ENCODE results near the gene ZBTB16. TPM values are rescaled to one million over a fixed set of nuclear protein-coding genes. Genes with fewer than 3 reads are reported as not detected.

ZBTB16 gene
- polyA plus RNA-seq, 1 donor from 2014 or later = 0.45 TPM

- Histone ChIP-seq H3K9ac (ENCODE audit: low read length) (no peak overlapping the region), H3K4me3 (ENCODE audit: low read length) (no peak overlapping the region), H3K27ac (ENCODE audit: low read length) (no peak overlapping the region), H3F3A (ENCODE audit: insufficient read depth, low read length, poor library complexity, severe bottlenecking) (no peaks in the 10 kb centered on the region), H4K20me1 (ENCODE audit: insufficient read depth) (no peaks in the 10 kb centered on the region), H2AFZ (ENCODE audit: low read depth, low read length) (no peak overlapping the region), H3K9me3 (ENCODE audit: low read length) (no peaks in the 10 kb centered on the region), H3K79me2 (replicated peaks; ENCODE audit: insufficient read depth, low read length) (no peaks in the 10 kb centered on the region), H3K27me3 (ENCODE audit: insufficient read depth, low read depth, low read length) (no peaks in the 10 kb centered on the region), H3K36me3 (ENCODE audit: insufficient read depth, low read length) (no peaks in the 10 kb centered on the region), H3K4me2 (ENCODE audit: low read length) (no peak overlapping the region), H3K9me2 (ENCODE audit: insufficient read depth, low read length) (no peaks in the 10 kb centered on the region)
- TF ChIP-seq REST (IDR thresholded peaks at IDR 0.05; ENCODE audit: borderline replicate concordance) (no peak), POLR2AphosphoS5 (IDR thresholded peaks at IDR 0.05) (no peak), CTCF (IDR thresholded peaks at IDR 0.05; ENCODE audit: poor library complexity, severe bottlenecking) (no peak), TAF1 (IDR thresholded peaks at IDR 0.05; ENCODE audit: low read depth) (no peak), RAD21 (conservative IDR thresholded peaks at IDR 0.05) (no peak), MXI1 (conservative IDR thresholded peaks at IDR 0.05; ENCODE audit: poor library complexity, severe bottlenecking) (no peak), EP300 (conservative IDR thresholded peaks at IDR 0.05; ENCODE audit: poor library complexity, severe bottlenecking) (no peak), SMC3 (conservative IDR thresholded peaks at IDR 0.05; ENCODE audit: poor library complexity) (no peak), EZH2 (IDR thresholded peaks at IDR 0.05; ENCODE audit: borderline replicate concordance, insufficient read depth, low read length, poor library complexity, severe bottlenecking) (no peak)
These were observed 231.9 kb downstream of the ZBTB16 start for GRCh38 chr11:114291381-114291780.

- H3K4me2 ChIP-seq (ENCODE audit: low read length) = no peak overlapping the region
- H2AFZ ChIP-seq (ENCODE audit: low read depth, low read length) = no peak overlapping the region
- H3F3A ChIP-seq (ENCODE audit: insufficient read depth, low read length, poor library complexity, severe bottlenecking) = no peaks in the 10 kb centered on the region
- no peaks in the 10 kb centered on the region for H3K9me2 ChIP-seq (ENCODE audit: insufficient read depth, low read length)
- no peaks in the 10 kb centered on the region for H3K36me3 ChIP-seq (ENCODE audit: insufficient read depth, low read length)
- H3K27me3 ChIP-seq (ENCODE audit: insufficient read depth, low read depth, low read length) = no peaks in the 10 kb centered on the region
- no peaks in the 10 kb centered on the region for H3K9me3 ChIP-seq (ENCODE audit: low read length)
- no peak overlapping the region for H3K9ac ChIP-seq (ENCODE audit: low read length)
- H4K20me1 ChIP-seq (ENCODE audit: insufficient read depth) = no peaks in the 10 kb centered on the region
- H3K79me2 ChIP-seq (replicated peaks; ENCODE audit: insufficient read depth, low read length) = no peaks in the 10 kb centered on the region
- TF ChIP-seq EP300 (conservative IDR thresholded peaks at IDR 0.05; ENCODE audit: poor library complexity, severe bottlenecking) (no peak), RAD21 (conservative IDR thresholded peaks at IDR 0.05) (no peak), TAF1 (IDR thresholded peaks at IDR 0.05; ENCODE audit: low read depth) (no peak), REST (IDR thresholded peaks at IDR 0.05; ENCODE audit: borderline replicate concordance) (no peak), CTCF (IDR thresholded peaks at IDR 0.05; ENCODE audit: poor library complexity, severe bottlenecking) (no peak), SMC3 (conservative IDR thresholded peaks at IDR 0.05; ENCODE audit: poor library complexity) (no peak), POLR2AphosphoS5 (IDR thresholded peaks at IDR 0.05) (no peak), EZH2 (IDR thresholded peaks at IDR 0.05; ENCODE audit: borderline replicate concordance, insufficient read depth, low read length, poor library complexity, severe bottlenecking) (no peak), MXI1 (conservative IDR thresholded peaks at IDR 0.05; ENCODE audit: poor library complexity, severe bottlenecking) (no peak)
- H3K4me3 ChIP-seq (ENCODE audit: low read length) = no peak overlapping the region
- H3K27ac ChIP-seq (ENCODE audit: low read length) = no peak overlapping the region
These were observed 232.6 kb downstream of the ZBTB16 start for GRCh38 chr11:114291842-114292680.
